Epidermal melanocyte (primary cell): ENCODE data around the gene RINT1.

ENCODE experiments used
- DNase-seq: peaks from one replicate; pipeline ENCODE4 v3.0.0; 2011; ENCODE audit warnings: low spot score; ENCODE audit not compliant: insufficient read length

Gene RINT1

GRCh38 chr7:105530546-105530945, 1.5 kb upstream of the RINT1 start:
- DNase-seq = no peak

- DNase-seq = no peak
Measured at GRCh38 chr7:105532709-105533460, 884 bp downstream of the RINT1 start.

DNA sequence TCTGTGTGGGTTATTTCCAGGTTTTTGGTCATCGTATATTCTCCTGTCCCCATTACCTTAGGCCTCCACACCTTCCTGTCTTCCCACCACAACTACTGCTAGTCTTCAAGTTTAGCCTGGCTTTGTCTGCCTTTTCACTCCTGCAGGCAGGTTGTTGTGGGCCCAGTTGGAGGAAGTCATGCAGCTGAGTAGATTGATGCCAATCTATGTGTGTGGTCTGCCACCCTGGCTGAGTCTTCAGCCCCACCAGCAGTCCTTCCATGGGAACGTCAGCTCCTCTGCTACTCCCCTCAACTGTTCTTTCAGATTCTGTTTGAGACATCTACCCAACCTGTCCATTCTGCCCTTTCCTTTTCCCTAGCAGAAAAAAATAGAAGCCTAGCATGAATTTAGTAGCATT, 6.3 kb downstream of the RINT1 start:
- no peak for DNase-seq

DNA sequence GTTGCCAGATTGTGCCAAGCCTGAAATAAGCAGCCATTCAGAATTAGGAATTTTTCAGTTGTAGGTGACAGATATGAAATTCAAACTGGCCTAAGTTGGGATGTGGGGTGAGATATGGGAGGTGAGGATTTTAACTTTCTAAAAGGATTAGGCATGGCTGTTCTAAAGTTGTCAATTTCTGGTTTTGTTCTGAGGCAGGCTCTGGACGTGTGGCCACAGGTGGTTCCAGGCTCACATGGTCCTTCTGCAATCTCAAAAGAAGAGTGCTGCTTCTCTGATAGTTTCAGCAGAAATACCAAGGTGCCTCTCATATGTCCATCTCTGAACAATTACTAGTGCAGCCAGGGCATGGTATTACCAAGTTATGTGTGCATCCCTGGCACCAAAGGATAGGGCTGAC, 27.9 kb downstream of the RINT1 start:
- no peak for DNase-seq

DNA sequence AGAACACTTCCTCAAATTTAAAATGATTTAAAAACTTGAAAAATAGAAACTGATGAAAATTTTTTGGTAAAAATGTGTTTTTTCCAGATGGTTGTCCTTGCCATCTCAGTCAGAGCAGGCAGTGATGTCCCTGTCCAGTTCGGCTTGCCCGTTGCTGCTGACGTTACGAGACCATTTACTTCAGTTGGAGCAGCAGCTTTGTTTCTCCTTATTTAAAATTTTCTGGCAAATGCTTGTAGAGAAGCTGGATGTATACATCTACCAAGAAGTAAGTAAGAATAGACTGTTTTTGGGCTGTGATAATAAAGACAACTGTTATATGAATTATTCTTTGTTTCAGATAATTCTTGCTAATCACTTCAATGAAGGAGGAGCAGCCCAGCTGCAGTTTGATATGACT, 33.2 kb downstream of the RINT1 start:
- no peak for DNase-seq

DNA sequence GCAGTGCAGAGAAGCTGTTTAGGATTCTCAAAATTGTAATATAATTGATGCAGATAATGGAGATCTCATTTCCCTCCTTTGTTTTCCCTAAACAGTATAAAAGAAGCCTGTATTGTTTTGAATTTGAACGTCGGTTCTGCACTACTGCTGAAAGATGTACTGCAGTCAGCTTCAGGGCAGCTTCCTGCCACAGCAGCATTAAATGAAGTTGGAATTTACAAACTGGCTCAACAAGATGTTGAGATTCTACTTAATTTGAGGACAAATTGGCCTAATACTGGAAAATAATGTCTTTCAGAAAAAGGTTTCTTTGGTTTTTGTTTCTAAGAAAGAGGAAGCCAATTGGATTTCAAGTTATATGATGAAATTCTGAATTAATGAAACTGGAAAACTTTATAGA, 35.0 kb downstream of the RINT1 start:
- no peak for DNase-seq

GRCh38 chr7:105567821-105568220, 35.8 kb downstream of the RINT1 start:
- no peak for DNase-seq

GRCh38 chr7:105571891-105572290, 39.9 kb downstream of the RINT1 start:
- DNase-seq = no peak

- no peak for DNase-seq
Measured at GRCh38 chr7:105577251-105577650, 45.2 kb downstream of the RINT1 start.

- DNase-seq = no peak
Measured at GRCh38 chr7:105578496-105578895, 46.5 kb downstream of the RINT1 start.

GRCh38 chr7:105580022-105580740, 48.2 kb downstream of the RINT1 start:
- DNase-seq = no peak

GRCh38 chr7:105581066-105581811, 49.2 kb downstream of the RINT1 start, which contains the start of gene EFCAB10:
Gene EFCAB10 (minus strand): TSS chr7:105581493. CDS start chr7:105581463, 30 bp downstream.
- peak; percentile 46 for DNase-seq

- DNase-seq = no peak
Measured at GRCh38 chr7:105583061-105583460, 51.1 kb downstream of the RINT1 start.

DNA sequence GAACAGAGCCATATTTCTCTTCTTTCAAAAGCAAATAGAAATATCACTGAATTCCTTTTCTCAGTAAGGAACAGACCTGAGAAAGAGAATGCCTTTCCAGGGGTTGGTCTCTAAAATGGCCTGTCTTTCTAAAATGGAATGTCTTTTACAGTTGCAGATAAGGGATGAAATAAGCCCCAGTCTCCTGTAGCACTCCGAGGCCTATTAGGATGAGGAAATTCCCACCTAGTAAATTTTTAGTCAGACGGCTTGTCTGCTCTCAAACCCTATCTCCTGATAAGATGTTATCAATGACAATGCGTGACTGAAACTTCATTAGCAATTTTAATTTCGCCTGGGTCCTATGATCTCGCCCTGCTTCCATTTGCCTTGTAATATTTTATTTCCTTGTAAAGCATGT, 52.2 kb downstream of the RINT1 start:
- no peak for DNase-seq

GRCh38 chr7:105585850-105586500, 54.0 kb downstream of the RINT1 start:
- no peak for DNase-seq

GRCh38 chr7:105587909-105588635, 56.1 kb downstream of the RINT1 start:
- no peak for DNase-seq

- peak; percentile 77 for DNase-seq
Measured at GRCh38 chr7:105589356-105590077, 57.5 kb downstream of the RINT1 start.

DNA sequence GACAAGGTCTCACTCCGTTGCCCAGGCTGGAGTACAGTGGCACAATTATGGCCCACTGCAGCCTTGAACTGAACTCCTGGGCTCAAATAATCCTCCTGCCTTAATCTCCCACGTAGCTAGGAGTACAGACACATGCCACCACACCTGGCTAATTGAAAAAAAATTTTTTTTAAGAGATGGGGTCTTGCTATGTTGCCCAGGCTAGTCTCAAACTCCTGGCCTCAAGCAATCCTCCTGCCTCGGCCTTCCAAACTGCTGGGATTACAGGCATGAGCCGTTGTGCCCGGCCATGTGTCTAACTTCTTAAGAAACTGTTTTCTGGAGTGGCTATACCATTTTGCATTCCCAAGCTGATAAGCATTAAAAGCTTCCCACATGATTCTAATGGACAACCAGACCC, 58.8 kb downstream of the RINT1 start:
- no peak for DNase-seq

DNA sequence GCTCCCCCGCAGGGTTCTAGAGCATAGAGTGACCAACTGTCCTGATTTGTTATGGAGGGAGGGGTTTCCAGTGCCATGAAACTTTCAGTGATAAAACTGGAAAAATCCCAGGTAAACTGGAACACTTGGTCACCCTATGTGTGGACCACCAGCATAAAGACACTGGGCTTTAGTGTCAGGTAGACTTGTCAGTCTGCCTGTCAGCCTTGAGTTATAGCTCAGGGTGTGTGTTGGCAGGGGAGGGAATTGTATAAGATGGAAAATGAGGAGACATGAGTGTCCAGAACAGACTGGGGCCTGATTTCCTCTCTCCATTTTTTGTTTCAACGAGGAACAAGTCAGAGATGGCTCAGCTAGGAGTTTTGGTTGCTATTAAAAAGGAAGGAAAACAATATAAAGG, 59.5 kb downstream of the RINT1 start:
- DNase-seq = no peak

DNA sequence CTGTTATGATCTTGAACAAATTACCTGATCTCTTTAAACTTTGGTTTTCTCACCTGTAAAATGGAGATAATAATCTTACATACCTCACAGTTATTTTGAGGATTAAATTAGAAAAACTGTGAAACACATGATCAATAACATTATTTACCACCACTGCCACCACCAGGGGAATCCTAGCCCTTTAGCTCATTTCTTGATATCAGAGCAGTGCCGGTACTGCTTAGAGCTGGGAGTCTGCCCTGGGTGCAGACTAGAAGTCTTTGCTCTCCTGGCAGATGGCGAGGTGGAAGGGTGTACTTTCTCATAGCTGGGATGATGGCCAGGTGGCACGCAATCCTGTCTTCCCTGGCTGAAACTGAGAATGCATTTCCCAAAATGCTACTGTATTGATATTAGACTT, 62.0 kb downstream of the RINT1 start:
- DNase-seq = no peak
